B cell (primary cell): Measurements from ENCODE around the gene SLC18B1. TPM values are rescaled to one million over a fixed set of nuclear protein-coding genes. Genes with fewer than 3 reads are reported as not detected.

ENCODE experiments used
- ATAC-seq: fragments of 200-7000 bp; cut with Tn5 transposase; one replicate; pipeline ENCODE4 v1.10.0; 2021; ENCODE audit warnings: low read depth, mild to moderate bottlenecking, moderate number of reproducible peaks, moderate library complexity
- CTCF ChIA-PET: fragments of 350-600 bp; sonication (Branson Sonifier 250); formaldehyde crosslinking; loops from one replicate; lab custom pipeline; 2021; ENCODE audit warnings: antibody characterized with exemption, inconsistent platforms; lab: Charles Lee
- POLR2A ChIA-PET: fragments of 350-600 bp; sonication (Branson Sonifier 250); formaldehyde crosslinking; loops from one replicate; lab custom pipeline; 2021; ENCODE audit warnings: antibody characterized with exemption; lab: Charles Lee
- DNase-seq: peaks from one replicate; pipeline ENCODE4 v3.0.0; 2013
- H2AFZ ChIP-seq: 2 replicates; pipeline ENCODE4 v1.6.1; 2012; ENCODE audit warnings: mild to moderate bottlenecking, low read depth, low read length; ENCODE audit not compliant: insufficient read depth, poor library complexity, severe bottlenecking
- H3K27ac ChIP-seq, 2 donors: 1 replicate in 1 of 2; 2 replicates in 1 of 2; pipeline ENCODE4 v1.5.1; 2012 to 2013; ENCODE audit warnings: low read length in 2 of 2, mild to moderate bottlenecking in 2 of 2, moderate library complexity in 1 of 2
- H3K27me3 ChIP-seq, 4 experiments: fragments of 200-600 bp in 1 of 4; sonication (generic) in 1 of 4; replicated peaks in 1 of 4; 1 replicate in 2 of 4; 2 replicates in 2 of 4; pipeline versions ENCODE4 v1.6.1 to v1.7.0; 2013 to 2016; ENCODE audit warnings: low read length in 3 of 4, mild to moderate bottlenecking in 2 of 4, mixed read lengths in 1 of 4, moderate library complexity in 1 of 4; ENCODE audit not compliant: insufficient read depth in 4 of 4, control insufficient read depth in 3 of 4; ENCODE audit errors: control extremely low read depth in 1 of 4
- H3K36me3 ChIP-seq, 2 experiments: replicated peaks in 1 of 2; 1 replicate in 1 of 2; 2 replicates in 1 of 2; pipeline versions ENCODE4 v1.6.1 to v1.7.1; 2013; ENCODE audit warnings: low read length in 1 of 2; ENCODE audit not compliant: insufficient read depth in 2 of 2, control insufficient read depth in 1 of 2; ENCODE audit errors: control extremely low read depth in 1 of 2, extremely low read depth in 1 of 2
- H3K4me1 ChIP-seq, 2 donors: fragments of 200-600 bp in 1 of 2; sonication (generic) in 1 of 2; 1 replicate in 1 of 2; 2 replicates in 1 of 2; pipeline versions ENCODE4 v1.5.1 to v1.6.1; 2013 to 2017; ENCODE audit warnings: low read length in 2 of 2; ENCODE audit not compliant: control insufficient read depth in 2 of 2, insufficient read depth in 2 of 2
- H3K4me2 ChIP-seq: replicated peaks from 2 replicates; pipeline ENCODE3; 2012; ENCODE audit warnings: mild to moderate bottlenecking, low read depth, low read length; ENCODE audit not compliant: poor library complexity, severe bottlenecking
- H3K4me3 ChIP-seq, 5 experiments: fragments of 200-600 bp in 1 of 5; sonication (generic) in 1 of 5; 1 replicate in 3 of 5; 2 replicates in 2 of 5; pipeline versions ENCODE4 v1.5.1 to v1.7.0; 2011 to 2016; ENCODE audit warnings: low read length in 4 of 5, mild to moderate bottlenecking in 4 of 5, low read depth in 2 of 5, control low read depth in 1 of 5, moderate library complexity in 1 of 5; ENCODE audit not compliant: insufficient read depth in 1 of 5; ENCODE audit errors: control extremely low read depth in 1 of 5, extremely low read depth in 1 of 5
- H3K79me2 ChIP-seq: fragments of 200-600 bp; sonication (generic); one replicate; pipeline ENCODE4 v1.6.0; 2016; ENCODE audit warnings: low read length; ENCODE audit not compliant: control insufficient read depth, insufficient read depth
- H3K9ac ChIP-seq: fragments of 200-600 bp; sonication (generic); 2 replicates; pipeline ENCODE4 v1.6.1; 2017; ENCODE audit warnings: mild to moderate bottlenecking, low read length, moderate library complexity
- H3K9me3 ChIP-seq, 3 donors: one replicate each; pipeline versions ENCODE4 v1.6.1 to v1.7.1; 2013; ENCODE audit warnings: low read length in 2 of 3; ENCODE audit not compliant: control insufficient read depth in 2 of 3, insufficient read depth in 1 of 3; ENCODE audit errors: control extremely low read depth in 1 of 3
- H4K20me1 ChIP-seq: 2 replicates; pipeline ENCODE4 v1.6.0; 2012; ENCODE audit warnings: mild to moderate bottlenecking, low read length; ENCODE audit not compliant: insufficient read depth, control insufficient read depth, poor library complexity, severe bottlenecking
- H3K27ac Mint-ChIP-seq: one replicate; pipeline ENCODE4 v1.8.0; 2021; ENCODE audit warnings: mixed read lengths
- H3K27me3 Mint-ChIP-seq: one replicate; pipeline ENCODE4 v1.8.0; 2021; ENCODE audit warnings: mixed read lengths
- H3K4me1 Mint-ChIP-seq: one replicate; pipeline ENCODE4 v1.8.0; 2021; ENCODE audit warnings: mixed read lengths
- H3K4me3 Mint-ChIP-seq: one replicate; pipeline ENCODE4 v1.8.0; 2021; ENCODE audit warnings: mixed read lengths
- H3K9me3 Mint-ChIP-seq: one replicate; pipeline ENCODE4 v1.8.0; 2022; ENCODE audit warnings: mixed read lengths; ENCODE audit not compliant: insufficient read depth
- CTCF ChIP-seq: fragments of 200-600 bp; IDR thresholded peaks from one replicate; pipeline ENCODE4 v1.8.0; 2022; ENCODE audit warnings: antibody characterized with exemption, mild to moderate bottlenecking
- EZH2 ChIP-seq: IDR thresholded peaks from 2 replicates; pipeline ENCODE4 v1.6.1; 2012; ENCODE audit warnings: borderline replicate concordance, low read depth, mild to moderate bottlenecking, moderate library complexity, low read length; ENCODE audit not compliant: insufficient read depth, poor library complexity, severe bottlenecking
- WGBS: methylation state at CpG from one replicate; pipeline ENCODE4 v1.1.5; 2013; ENCODE audit warnings: missing lambda C conversion rate; ENCODE audit not compliant: insufficient coverage; 5-methylcytosine and 5-hydroxymethylcytosine counted together
- intact Hi-C: fragments of 100-400 bp; cut with micrococcal nuclease; formaldehyde crosslinking; loops from one replicate; pipeline ENCODE4 v1.10.0; 2022
- polyA plus RNA-seq: library from polyadenylated mRNA; depleted of rRNA; stranded (reverse); fragments of >200 nt; gene quantifications from 2 replicates; pipeline ENCODE4 v1.2.3, GENCODE V29; 2012
- total RNA-seq, 2 donors: library from RNA; stranded (reverse); fragments of 120-200 nt in 1 of 2; gene quantifications; 1 replicate in 1 of 2; 2 replicates in 1 of 2; pipeline versions ENCODE4 v1.2.3 to v1.2.4, GENCODE V29; 2013 to 2022

The SLC18B1 gene
- total and polyA plus RNA-seq, 2 donors (not counting 1 experiment from before 2014, with no cell fraction given) = 9.6 to 21.4 TPM

- Mint-ChIP-seq H3K27me3 (no peaks in the 10 kb centered on the region), H3K4me1 (peaks cover 47% of the 10 kb centered on the region), H3K9me3 (no peaks in the 10 kb centered on the region), H3K4me3 (peak overlapping the region; percentile 98), H3K27ac (peak overlapping the region; percentile 98)
- Histone ChIP-seq H3K4me2 (peak overlapping the region; percentile 74), H3K9ac (peak overlapping the region; percentile 68), H3K79me2 (peaks cover 19% of the 10 kb centered on the region), H4K20me1 (peaks cover 28% of the 10 kb centered on the region), H3K4me3 (peak overlapping the region; percentile 72 to 100 (median 83)), H3K9me3 (no peaks in the 10 kb centered on the region), H3K27me3 (no peaks in the 10 kb centered on the region), H3K27ac (peak overlapping the region; percentile 65 to 82), H3K36me3 (peaks cover 0 to 26% of the 10 kb centered on the region in 2 experiments), H2AFZ (peak overlapping the region; percentile 71), H3K4me1 (peaks cover 25% of the 10 kb centered on the region in 2 donors)
- 2% methylated on average over 21 of the region's 27 CpGs for WGBS
- DNase-seq (peak; percentile 75), ATAC-seq (peak; percentile 18)
- ChIA-PET CTCF (interaction anchor here (0.7 to 3.0 kb wide), 8 partner anchors 8 to 283 kb away, joined by 3 to 33 read pairs (median 5); partner anchors contain the start of genes SLC18B1 and VNN2), POLR2A (interaction anchor here (0.6 to 5.2 kb wide), 7 partner anchors 10 to 404 kb away, joined by 3 to 70 read pairs (median 6); partner anchors contain the start of genes SLC18B1 and STX7)
- TF ChIP-seq CTCF = no peak
- TF ChIP-seq EZH2 = no peak
- intact Hi-C loops = loop anchor here (1.0 to 10.0 kb wide), 4 partner anchors 50 to 899 kb away; no protein-coding TSS in a partner anchor
Measured at GRCh38 chr6:132813173-132813856, 14.9 kb upstream of the SLC18B1 start.
